Glomerular endothelial cell (primary cell): ENCODE data around the gene PCDHA6. TPM values are rescaled to one million over a fixed set of nuclear protein-coding genes. Genes with fewer than 3 reads are reported as not detected.
"Not testable (repeated sequence)": the region's sequence is repeated elsewhere in the genome, so short reads cannot be mapped to it uniquely, and the experiment has no call there.

Source experiments
- DNase-seq: peaks from one replicate; pipeline ENCODE4 v3.0.0-alpha.2; 2011; ENCODE audit warnings: low read depth, low spot score; ENCODE audit errors: extremely low read depth
- total RNA-seq: library from RNA; depleted of rRNA; stranded (reverse); fragments of >200 nt; gene quantifications from 2 replicates; pipeline ENCODE4 v1.2.3, GENCODE V29; 2015

Gene PCDHA6
- total RNA-seq, 1 donor from 2014 or later: 0.23 TPM

DNA sequence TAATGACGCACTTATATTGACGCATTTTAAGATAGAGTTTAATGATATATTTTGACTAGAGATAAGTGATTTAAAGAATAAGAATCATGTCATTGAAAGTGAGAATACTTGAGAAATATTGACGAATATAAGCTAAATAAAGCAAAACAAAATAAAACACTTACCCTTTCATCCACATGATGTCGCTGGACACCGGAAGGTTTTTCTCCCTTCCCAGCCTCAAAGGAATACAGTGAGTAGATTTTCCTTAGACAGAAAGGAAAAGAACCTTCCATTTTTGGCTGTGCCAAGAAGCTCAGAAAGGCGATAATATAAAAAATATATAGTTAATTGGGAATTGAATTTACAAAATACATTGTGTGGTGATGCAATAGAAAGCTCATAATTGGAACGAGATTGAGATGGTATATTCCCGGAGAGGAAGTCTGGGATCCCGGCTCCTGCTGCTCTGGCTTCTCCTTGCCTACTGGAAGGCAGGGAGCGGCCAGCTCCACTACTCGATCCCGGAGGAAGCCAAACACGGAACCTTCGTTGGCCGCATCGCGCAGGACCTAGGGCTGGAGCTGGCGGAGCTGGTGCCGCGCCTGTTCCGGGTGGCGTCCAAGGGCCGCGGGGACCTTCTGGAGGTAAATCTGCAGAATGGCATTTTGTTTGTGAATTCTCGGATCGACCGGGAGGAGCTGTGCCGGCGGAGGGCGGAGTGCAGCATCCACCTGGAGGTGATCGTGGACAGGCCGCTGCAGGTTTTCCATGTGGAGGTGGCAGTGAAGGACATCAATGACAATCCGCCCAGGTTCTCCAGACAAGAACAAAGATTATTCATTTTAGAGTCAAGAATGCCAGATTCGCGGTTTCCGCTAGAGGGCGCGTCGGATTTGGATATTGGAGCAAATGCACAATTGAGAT is 6.1 kb upstream of the PCDHA6 start, which contains the start of gene PCDHA5:
Gene PCDHA5, plus strand, starts transcription at position 239 of the 906 bp plus-strand sequence.
- DNase-seq: no peak

GRCh38 chr5:140822281-140822629 is 5.5 kb upstream of the PCDHA6 start:
- DNase-seq: no peak

DNA sequence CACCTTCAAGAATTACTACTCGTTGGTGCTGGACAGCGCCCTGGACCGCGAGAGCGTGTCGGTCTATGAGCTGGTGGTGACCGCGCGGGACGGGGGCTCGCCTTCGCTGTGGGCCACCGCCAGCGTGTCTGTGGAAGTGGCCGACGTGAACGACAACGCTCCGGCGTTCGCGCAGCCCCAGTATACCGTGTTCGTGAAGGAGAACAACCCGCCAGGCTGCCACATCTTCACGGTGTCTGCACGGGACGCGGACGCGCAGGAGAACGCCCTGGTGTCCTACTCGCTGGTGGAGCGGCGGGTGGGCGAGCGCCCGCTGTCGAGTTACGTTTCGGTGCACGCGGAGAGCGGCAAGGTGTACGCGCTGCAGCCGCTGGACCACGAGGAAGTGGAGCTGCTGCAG is 4.8 kb upstream of the PCDHA6 start:
- not testable (repeated sequence) for DNase-seq

DNA sequence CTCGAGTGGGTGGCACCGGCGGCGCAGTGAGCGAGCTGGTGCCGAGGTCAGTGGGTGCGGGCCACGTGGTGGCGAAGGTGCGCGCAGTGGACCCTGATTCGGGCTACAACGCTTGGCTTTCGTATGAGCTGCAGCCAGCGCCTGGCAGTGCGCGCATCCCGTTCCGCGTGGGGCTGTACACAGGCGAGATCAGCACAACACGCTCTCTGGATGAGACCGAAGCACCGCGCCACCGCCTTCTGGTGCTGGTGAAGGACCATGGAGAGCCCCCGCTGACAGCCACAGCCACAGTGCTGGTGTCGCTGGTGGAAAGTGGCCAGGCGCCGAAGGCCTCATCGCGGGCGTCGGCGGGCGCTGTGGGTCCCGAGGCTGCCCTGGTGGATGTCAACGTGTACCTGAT is 4.3 kb upstream of the PCDHA6 start:
- no peak for DNase-seq

DNA sequence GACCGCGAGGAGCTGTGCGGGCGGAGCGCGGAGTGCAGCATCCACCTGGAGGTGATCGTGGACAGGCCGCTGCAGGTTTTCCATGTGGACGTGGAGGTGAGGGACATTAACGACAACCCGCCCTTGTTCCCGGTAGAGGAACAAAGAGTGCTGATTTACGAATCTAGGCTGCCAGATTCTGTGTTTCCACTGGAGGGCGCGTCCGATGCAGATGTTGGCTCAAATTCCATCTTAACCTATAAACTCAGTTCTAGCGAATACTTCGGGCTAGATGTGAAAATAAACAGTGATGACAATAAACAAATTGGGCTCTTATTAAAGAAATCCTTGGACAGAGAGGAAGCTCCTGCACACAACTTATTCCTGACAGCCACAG is 590 bp downstream of the PCDHA6 start:
- no peak for DNase-seq

DNA sequence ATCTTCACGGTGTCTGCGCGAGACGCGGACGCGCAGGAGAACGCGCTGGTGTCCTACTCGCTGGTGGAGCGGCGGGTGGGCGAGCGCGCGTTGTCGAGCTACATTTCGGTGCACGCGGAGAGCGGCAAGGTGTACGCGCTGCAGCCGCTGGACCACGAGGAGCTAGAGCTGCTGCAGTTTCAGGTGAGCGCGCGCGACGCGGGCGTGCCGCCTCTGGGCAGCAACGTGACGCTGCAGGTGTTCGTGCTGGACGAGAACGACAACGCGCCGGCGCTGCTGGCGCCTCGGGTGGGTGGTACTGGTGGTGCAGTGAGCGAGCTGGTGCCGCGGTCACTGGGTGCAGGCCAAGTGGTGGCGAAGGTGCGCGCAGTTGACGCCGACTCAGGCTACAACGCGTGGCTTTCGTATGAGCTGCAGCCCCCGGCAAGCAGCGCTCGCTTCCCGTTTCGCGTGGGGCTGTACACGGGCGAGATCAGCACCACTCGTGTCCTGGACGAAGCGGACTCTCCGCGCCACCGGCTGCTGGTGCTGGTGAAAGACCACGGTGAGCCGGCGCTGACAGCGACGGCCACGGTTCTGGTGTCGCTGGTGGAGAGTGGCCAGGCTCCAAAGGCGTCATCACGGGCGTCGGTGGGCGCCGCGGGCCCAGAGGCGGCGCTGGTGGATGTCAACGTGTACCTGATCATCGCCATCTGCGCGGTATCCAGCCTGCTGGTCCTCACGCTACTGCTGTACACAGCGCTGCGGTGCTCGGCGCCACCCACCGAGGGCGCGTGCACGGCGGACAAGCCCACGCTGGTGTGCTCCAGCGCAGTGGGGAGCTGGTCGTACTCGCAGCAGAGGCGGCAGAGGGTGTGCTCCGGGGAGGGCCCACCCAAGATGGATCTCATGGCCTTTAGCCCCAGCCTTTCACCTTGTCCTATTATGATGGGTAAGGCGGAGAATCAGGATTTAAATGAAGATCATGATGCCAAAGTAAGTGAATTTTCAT is 2.0 kb downstream of the PCDHA6 start:
- DNase-seq: not testable (repeated sequence)

- no peak for DNase-seq
Measured at GRCh38 chr5:140833993-140834392, 6.2 kb downstream of the PCDHA6 start, which contains the start of gene PCDHA7. Gene PCDHA7 (plus strand): TSS chr5:140834269. CDS start chr5:140834384, 115 bp downstream.

DNA sequence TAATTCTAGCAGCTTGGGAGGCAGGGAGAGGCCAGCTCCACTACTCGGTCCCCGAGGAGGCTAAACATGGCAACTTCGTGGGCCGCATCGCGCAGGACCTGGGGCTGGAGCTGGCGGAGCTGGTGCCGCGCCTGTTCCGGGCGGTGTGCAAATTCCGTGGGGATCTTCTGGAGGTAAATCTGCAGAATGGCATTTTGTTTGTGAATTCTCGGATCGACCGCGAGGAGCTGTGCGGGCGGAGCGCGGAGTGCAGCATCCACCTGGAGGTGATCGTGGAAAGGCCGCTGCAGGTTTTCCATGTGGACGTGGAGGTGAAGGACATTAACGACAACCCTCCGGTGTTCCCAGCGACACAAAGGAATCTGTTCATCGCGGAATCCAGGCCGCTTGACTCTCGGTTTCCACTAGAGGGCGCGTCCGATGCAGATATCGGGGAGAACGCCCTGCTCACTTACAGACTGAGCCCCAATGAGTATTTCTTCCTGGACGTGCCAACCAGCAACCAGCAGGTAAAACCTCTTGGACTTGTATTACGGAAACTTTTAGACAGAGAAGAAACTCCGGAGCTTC is 6.8 kb downstream of the PCDHA6 start:
- not testable (repeated sequence) for DNase-seq

GRCh38 chr5:140835622-140836510 is 8.1 kb downstream of the PCDHA6 start:
- no peak for DNase-seq

DNA sequence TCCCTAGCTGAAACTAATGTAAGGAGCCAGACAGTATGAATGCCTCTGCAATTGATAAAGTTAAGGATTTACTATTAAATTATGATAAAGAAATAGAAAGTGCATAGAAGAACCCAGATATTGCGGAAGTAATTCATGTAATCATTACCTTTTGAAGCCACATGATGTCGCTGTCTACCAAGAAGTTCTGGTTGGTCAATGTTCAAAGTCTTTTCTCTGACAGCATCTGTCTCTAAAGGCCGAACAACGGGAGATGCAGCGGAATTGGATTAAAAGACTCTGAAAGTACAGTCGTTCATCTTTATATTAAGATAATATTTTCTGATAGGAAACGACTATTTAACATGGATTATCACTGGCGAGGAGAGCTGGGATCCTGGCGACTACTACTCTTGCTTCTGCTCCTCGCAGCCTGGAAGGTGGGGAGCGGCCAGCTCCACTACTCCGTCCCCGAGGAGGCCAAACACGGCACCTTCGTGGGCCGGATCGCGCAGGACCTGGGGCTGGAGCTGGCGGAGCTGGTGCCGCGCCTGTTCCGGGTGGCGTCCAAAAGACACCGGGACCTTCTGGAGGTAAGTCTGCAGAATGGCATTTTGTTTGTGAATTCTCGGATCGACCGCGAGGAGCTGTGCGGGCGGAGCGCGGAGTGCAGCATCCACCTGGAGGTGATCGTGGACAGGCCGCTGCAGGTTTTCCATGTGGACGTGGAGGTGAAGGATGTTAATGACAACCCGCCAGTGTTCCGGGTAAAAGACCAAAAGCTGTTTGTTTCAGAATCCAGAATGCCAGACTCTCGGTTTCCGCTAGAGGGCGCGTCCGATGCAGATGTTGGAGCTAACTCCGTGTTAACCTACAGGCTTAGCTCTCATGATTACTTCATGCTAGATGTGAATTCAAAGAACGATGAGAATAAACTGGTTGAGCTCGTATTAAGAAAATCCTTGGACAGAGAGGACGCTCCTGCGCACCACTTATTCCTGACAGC is 13.5 kb downstream of the PCDHA6 start, which contains the start of gene PCDHA8:
Gene PCDHA8, plus strand, starts transcription at position 210 of the 985 bp plus-strand sequence. Its CDS starts 135 bp downstream, at position 345.
- DNase-seq: no peak

DNA sequence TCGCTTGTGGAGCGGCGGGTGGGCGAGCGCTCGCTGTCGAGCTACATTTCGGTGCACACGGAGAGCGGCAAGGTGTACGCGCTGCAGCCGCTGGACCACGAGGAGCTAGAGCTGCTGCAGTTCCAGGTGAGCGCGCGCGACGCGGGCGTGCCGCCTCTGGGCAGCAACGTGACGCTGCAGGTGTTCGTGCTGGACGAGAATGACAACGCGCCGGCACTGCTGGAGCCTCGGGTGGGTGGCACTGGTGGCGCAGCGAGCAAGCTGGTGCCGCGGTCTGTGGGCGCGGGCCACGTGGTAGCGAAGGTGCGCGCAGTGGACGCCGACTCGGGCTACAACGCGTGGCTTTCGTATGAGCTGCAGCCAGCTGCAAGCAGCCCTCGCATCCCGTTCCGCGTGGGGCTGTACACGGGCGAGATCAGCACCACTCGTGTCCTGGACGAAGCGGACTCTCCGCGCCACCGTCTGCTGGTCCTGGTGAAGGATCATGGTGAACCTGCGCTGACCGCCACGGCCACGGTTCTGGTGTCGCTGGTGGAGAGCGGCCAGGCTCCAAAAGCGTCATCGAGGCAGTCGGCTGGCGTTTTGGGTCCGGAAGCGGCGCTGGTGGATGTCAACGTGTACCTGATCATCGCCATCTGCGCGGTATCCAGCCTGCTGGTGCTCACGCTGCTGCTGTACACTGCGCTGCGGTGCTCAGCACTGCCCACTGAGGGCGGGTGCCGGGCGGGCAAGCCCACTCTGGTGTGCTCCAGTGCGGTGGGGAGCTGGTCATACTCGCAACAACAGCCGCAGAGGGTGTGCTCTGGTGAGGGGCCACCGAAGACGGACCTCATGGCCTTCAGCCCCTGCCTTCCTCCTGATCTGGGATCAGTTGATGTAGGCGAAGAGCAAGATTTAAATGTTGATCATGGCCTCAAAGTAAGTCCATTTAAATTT is 15.3 kb downstream of the PCDHA6 start:
- DNase-seq: no peak

DNA sequence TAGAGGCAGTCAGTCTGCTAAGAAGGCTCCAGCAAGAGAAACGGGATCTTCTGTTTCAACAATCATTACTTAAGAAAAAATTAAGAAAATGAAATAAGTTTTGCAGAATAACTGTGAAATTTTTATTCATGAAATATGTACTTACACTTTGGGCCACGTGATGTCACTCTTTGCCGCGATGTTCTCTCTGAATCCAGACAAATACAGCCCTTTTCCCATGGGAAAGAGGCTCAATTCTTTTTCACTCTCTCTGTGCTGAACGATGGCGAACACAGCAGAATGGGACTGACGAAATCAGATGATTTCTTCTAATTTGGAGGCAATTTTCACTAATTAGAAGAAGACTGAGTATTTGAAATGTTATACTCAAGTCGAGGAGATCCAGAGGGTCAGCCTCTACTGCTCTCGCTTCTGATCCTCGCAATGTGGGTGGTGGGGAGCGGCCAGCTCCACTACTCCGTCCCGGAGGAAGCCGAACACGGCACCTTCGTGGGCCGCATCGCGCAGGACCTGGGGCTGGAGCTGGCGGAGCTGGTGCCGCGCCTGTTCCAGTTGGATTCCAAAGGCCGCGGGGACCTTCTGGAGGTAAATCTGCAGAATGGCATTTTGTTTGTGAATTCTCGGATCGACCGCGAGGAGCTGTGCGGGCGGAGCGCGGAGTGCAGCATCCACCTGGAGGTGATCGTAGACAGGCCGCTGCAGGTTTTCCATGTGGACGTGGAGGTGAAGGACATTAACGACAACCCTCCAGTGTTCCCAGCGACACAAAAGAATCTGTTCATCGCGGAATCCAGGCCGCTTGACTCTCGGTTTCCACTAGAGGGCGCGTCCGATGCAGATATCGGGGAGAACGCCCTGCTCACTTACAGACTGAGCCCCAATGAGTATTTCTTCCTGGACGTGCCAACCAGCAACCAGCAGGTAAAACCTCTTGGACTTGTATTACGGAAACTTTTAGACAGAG is 20.7 kb downstream of the PCDHA6 start, which contains the start of gene PCDHA9:
Gene PCDHA9, plus strand, starts transcription at position 244 of the 964 bp plus-strand sequence. Its CDS starts 114 bp downstream, at position 358.
- not testable (repeated sequence) for DNase-seq

DNA sequence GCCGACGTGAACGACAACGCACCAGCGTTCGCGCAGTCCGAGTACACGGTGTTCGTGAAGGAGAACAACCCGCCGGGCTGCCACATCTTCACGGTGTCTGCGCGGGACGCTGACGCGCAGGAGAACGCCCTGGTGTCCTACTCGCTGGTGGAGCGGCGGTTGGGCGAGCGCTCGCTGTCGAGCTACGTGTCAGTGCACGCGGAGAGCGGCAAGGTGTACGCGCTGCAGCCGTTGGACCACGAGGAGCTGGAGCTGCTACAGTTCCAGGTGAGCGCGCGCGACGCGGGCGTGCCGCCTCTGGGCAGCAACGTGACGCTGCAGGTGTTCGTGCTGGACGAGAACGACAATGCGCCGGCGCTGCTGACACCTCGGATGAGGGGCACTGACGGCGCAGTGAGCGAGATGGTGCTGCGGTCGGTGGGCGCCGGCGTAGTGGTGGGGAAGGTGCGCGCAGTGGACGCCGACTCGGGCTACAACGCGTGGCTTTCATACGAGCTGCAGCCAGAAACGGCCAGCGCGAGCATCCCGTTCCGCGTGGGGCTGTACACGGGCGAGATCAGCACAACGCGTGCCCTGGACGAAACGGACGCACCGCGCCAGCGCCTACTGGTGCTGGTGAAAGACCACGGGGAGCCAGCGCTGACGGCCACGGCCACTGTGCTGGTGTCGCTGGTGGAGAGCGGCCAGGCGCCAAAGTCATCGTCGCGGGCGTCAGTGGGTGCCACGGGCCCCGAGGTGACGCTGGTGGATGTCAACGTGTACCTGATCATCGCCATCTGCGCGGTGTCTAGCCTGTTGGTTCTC is 22.3 kb downstream of the PCDHA6 start:
- not testable (repeated sequence) for DNase-seq

DNA sequence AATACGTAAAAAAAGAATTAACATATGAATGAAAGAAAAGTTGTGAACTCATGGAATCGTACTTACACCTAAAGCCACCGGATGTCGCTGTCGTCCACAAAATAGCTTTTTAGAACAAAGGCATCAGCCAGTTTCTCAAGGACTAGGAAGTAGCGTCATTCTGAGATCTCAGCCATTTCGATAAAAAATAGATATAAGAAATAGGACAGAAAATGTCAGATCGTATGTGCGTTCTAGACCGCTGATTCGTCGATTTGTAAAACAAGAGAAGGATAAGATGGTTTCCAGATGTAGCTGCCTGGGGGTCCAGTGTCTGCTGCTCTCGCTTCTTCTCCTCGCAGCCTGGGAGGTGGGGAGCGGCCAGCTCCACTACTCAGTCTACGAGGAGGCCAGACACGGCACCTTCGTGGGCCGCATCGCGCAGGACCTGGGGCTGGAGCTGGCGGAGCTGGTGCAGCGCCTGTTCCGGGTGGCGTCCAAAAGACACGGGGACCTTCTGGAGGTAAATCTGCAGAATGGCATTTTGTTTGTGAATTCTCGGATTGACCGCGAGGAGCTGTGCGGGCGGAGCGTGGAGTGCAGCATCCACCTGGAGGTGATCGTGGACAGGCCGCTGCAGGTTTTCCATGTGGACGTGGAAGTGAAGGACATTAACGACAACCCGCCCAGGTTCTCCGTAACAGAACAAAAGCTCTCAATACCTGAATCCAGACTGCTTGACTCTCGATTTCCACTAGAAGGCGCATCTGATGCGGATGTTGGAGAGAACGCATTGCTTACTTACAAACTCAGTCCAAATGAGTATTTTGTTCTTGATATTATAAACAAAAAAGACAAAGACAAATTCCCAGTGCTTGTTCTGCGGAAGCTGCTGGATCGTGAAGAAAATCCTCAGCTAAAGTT is 28.3 kb downstream of the PCDHA6 start, which contains the start of gene PCDHA10:
Gene PCDHA10, plus strand, starts transcription at position 126 of the 903 bp plus-strand sequence. Its CDS starts 152 bp downstream, at position 278.
- DNase-seq: no peak
